KBM-7 (cell line): ENCODE measurements around the gene RGCC.
"Not testable (repeated sequence)": the region's sequence is repeated elsewhere in the genome, so short reads cannot be mapped to it uniquely, and the experiment has no call there.

ENCODE experiments used
- DNase-seq: peaks from one replicate; pipeline ENCODE4 v3.0.0-alpha.2; 2015
- in situ Hi-C: fragments of 300-500 bp; cut with MboI; formaldehyde crosslinking; loops from 2 replicates; pipeline ENCODE4 v1.14.3; 2020; ENCODE audit warnings: low sequenced_read_pairs, low pct_unique_long_range_greater_than_20kb, mixed read lengths

The RGCC gene

GRCh38 chr13:41456768-41457588, at the start of gene RGCC:
RGCC (plus strand) TSS chr13:41457550; CDS start chr13:41457708, 158 bp downstream.
- in situ Hi-C loops, result no loop called here
- DNase-seq, result peak; percentile 70

- DNase-seq, result no peak
- in situ Hi-C loops, result no loop called here
Measured at GRCh38 chr13:41408121-41408520, 49.2 kb upstream of the RGCC start.

GRCh38 chr13:41408746-41409145, 48.6 kb upstream of the RGCC start:
- in situ Hi-C loops, result no loop called here
- DNase-seq, result no peak

GRCh38 chr13:41409611-41410010, 47.7 kb upstream of the RGCC start:
- in situ Hi-C loops, result no loop called here
- no peak for DNase-seq

GRCh38 chr13:41411060-41411459, 46.3 kb upstream of the RGCC start:
- DNase-seq, result no peak
- in situ Hi-C loops, result no loop called here

GRCh38 chr13:41411522-41411921, 45.8 kb upstream of the RGCC start:
- in situ Hi-C loops, result no loop called here
- DNase-seq, result peak; percentile 20

GRCh38 chr13:41413872-41414271, 43.5 kb upstream of the RGCC start:
- in situ Hi-C loops, result no loop called here
- no peak for DNase-seq

- in situ Hi-C loops, result no loop called here
- DNase-seq, result no peak
Measured at GRCh38 chr13:41416276-41416675, 41.1 kb upstream of the RGCC start.

- no peak for DNase-seq
- in situ Hi-C loops, result no loop called here
Measured at GRCh38 chr13:41418027-41418426, 39.3 kb upstream of the RGCC start.

- DNase-seq, result no peak
- in situ Hi-C loops, result no loop called here
Measured at GRCh38 chr13:41418731-41419130, 38.6 kb upstream of the RGCC start.

GRCh38 chr13:41419206-41419605, 38.1 kb upstream of the RGCC start:
- in situ Hi-C loops, result no loop called here
- DNase-seq, result no peak

- in situ Hi-C loops, result no loop called here
Measured at GRCh38 chr13:41420146-41420545, 37.2 kb upstream of the RGCC start.

GRCh38 chr13:41421330-41421729, 36.0 kb upstream of the RGCC start:
- in situ Hi-C loops, DNase-seq: not testable (repeated sequence)

More at GRCh38 chr13:41420146-41420545, 37.2 kb upstream of the RGCC start:
- no peak for DNase-seq

GRCh38 chr13:41421983-41422382, 35.4 kb upstream of the RGCC start:
- in situ Hi-C loops, DNase-seq: not testable (repeated sequence)

GRCh38 chr13:41423259-41423658, 34.1 kb upstream of the RGCC start:
- in situ Hi-C loops, DNase-seq: not testable (repeated sequence)

- in situ Hi-C loops, DNase-seq: not testable (repeated sequence)
Measured at GRCh38 chr13:41424675-41425074, 32.7 kb upstream of the RGCC start.

- in situ Hi-C loops, result no loop called here
Measured at GRCh38 chr13:41426047-41426446, 31.3 kb upstream of the RGCC start.

GRCh38 chr13:41427666-41428065, 29.7 kb upstream of the RGCC start:
- DNase-seq, result no peak
- in situ Hi-C loops, result no loop called here

More at GRCh38 chr13:41426047-41426446, 31.3 kb upstream of the RGCC start:
- no peak for DNase-seq

- DNase-seq, result no peak
Measured at GRCh38 chr13:41428155-41428554, 29.2 kb upstream of the RGCC start.

GRCh38 chr13:41434030-41434429, 23.3 kb upstream of the RGCC start:
- in situ Hi-C loops, result not testable (repeated sequence)

More at GRCh38 chr13:41428155-41428554, 29.2 kb upstream of the RGCC start:
- in situ Hi-C loops, result no loop called here

More at GRCh38 chr13:41434030-41434429, 23.3 kb upstream of the RGCC start:
- not testable (repeated sequence) for DNase-seq
